GM12875 (cell line): ENCODE data around the gene HACD4.

ENCODE experiments used
- H3K4me3 ChIP-seq: one replicate; pipeline ENCODE4 v1.5.1; 2011; ENCODE audit warnings: low read depth, low read length, control low read depth
- CTCF ChIP-seq: IDR thresholded peaks from 2 replicates; pipeline ENCODE4 v1.5.1; 2011; ENCODE audit warnings: low read depth, mild to moderate bottlenecking, control low read depth, inconsistent platforms, low read length, moderate library complexity, borderline replicate concordance; ENCODE audit not compliant: insufficient read depth

Gene HACD4

GRCh38 chr9:20972684-20973083 lies 58.8 kb downstream of the HACD4 start:
- H3K4me3 ChIP-seq: no peak overlapping the region
- no peak for TF ChIP-seq CTCF

- TF ChIP-seq CTCF: no peak
- H3K4me3 ChIP-seq: no peak overlapping the region
These were observed 68.8 kb downstream of the HACD4 start for GRCh38 chr9:20962536-20963225.

- no peak for TF ChIP-seq CTCF
- no peak overlapping the region for H3K4me3 ChIP-seq
These were observed 80.7 kb downstream of the HACD4 start for GRCh38 chr9:20950707-20951106.
